ENCODE data around the gene GTF2F2. TPM values are rescaled to one million over a fixed set of nuclear protein-coding genes. Genes with fewer than 3 reads are reported as not detected.

Gene GTF2F2
- total and polyA plus RNA-seq, 8 donors: 8.7 to 30.7 (median 16.2) TPM

DNA sequence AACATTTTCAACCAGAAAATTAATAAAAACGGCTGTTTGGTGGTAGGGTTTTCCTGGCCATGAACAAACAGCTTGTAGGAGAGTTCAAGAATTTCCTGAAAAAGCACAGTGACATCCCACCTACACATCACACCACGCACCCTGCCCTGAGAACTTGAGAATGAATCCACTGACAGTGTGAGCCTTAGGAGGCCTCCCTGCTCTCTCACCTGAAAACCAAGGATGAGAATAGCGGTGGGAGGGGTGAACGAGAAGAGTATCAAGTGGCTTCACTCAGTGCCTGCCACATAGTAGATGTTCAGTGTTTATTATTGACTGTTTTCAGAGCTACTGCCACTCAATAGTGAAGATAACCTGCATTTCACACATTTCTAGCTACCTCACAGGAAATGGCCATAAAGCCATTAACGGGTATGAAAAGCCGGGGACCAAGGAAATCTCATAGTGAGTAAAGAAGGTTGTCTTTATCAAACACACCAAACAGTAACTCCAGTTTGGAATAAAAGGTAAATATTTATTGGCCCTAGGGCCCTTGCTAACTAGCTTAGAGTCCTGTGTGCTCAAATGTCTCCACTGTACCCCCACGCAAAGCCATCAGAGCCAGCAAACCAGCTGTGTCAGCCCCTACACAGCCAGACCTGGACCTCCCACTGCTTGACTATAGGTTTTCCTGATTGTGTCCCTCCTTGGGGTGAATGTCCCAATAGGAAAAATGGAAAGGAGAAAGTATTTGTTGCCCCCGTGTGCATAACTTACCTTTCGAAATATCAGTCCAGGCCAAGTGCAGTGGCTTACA, 180.1 kb downstream of the GTF2F2 start:
- Histone ChIP-seq H3K36me3 (no peaks in the 10 kb centered on the region), H3K4me3 (no peak overlapping the region), H3K4me1 (peaks cover 0 to 14% (median 5%) of the 10 kb centered on the region in 4 donors), H3K27ac (no peak overlapping the region), H3K9me3 (no peaks in the 10 kb centered on the region), H3K27me3 (peaks cover 0 to 28% (median 6%) of the 10 kb centered on the region in 3 donors)
- DNase-seq: no peak
- intact Hi-C loops (cut with DNase I; ENCODE audit: low total_unique reads): no loop called here
- 41 to 62% (median 46%) methylated on average over 9 of the region's 9 CpGs for WGBS, 5 donors
- TF ChIP-seq POLR2AphosphoS5 (IDR thresholded peaks at IDR 0.05) (no peak), EP300 (IDR thresholded peaks at IDR 0.05) (no peak), POLR2A (IDR thresholded peaks at IDR 0.05) (no peak)
- TF ChIP-seq, protein P1, sequence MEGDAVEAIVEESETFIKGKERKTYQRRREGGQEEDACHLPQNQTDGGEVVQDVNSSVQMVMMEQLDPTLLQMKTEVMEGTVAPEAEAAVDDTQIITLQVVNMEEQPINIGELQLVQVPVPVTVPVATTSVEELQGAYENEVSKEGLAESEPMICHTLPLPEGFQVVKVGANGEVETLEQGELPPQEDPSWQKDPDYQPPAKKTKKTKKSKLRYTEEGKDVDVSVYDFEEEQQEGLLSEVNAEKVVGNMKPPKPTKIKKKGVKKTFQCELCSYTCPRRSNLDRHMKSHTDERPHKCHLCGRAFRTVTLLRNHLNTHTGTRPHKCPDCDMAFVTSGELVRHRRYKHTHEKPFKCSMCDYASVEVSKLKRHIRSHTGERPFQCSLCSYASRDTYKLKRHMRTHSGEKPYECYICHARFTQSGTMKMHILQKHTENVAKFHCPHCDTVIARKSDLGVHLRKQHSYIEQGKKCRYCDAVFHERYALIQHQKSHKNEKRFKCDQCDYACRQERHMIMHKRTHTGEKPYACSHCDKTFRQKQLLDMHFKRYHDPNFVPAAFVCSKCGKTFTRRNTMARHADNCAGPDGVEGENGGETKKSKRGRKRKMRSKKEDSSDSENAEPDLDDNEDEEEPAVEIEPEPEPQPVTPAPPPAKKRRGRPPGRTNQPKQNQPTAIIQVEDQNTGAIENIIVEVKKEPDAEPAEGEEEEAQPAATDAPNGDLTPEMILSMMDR (IDR thresholded peaks at IDR 0.05): no peak

DNA sequence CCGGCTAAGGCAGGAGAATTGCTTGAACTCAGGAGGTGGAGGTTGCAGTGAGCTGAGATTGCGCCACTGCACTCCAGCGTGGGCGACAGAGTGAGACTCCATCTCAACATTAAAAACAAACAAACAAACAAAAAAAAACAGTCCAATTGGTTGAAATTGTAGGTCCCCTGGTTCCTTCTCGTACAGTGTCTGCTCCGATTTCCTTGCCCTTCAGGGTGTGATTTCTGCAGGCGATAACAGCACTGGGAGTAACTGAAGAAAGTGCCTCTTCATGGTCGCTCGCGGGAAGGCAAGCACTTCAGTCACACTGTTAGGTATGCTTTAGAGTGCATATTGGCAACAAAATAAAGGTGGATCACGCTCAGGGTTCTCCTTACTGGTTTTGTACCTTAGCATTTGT, 181.0 kb downstream of the GTF2F2 start:
- TF ChIP-seq EP300 (IDR thresholded peaks at IDR 0.05) (no peak), POLR2AphosphoS5 (IDR thresholded peaks at IDR 0.05) (no peak), POLR2A (IDR thresholded peaks at IDR 0.05) (no peak)
- TF ChIP-seq, protein P1 (IDR thresholded peaks at IDR 0.05): no peak
- no peak overlapping the region for H3K4me3 ChIP-seq
- H3K27ac ChIP-seq: no peak overlapping the region
- no peaks in the 10 kb centered on the region for H3K9me3 ChIP-seq
- intact Hi-C loops (cut with DNase I; ENCODE audit: low total_unique reads): no loop called here
- H3K4me1 ChIP-seq: peaks cover 0 to 14% (median 2%) of the 10 kb centered on the region in 4 donors
- 62 to 75% (median 70%) methylated on average over 11 of the region's 11 CpGs for WGBS, 5 donors
- H3K27me3 ChIP-seq: peaks cover 0 to 28% (median 6%) of the 10 kb centered on the region in 3 donors
- no peaks in the 10 kb centered on the region for H3K36me3 ChIP-seq
- DNase-seq: no peak

DNA sequence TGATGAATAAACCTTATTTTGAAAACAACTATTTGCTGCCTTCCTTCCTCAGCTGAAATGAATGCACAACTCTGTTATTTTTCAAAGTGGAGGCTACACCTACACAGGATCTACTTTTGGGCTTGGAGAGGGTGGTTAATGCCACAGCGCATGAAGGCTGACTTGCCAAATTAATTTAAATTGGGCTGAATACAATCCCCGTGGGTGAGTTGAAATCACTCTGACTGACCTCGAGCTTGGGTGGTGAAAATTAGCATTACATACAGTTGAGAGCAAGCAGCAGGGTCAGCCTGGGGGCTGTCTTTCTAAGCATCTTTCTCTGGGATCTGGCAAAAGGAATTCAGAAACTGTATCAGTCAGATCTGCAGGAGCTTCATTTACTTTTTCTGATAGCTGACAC, 182.2 kb downstream of the GTF2F2 start:
- no peak for DNase-seq

DNA sequence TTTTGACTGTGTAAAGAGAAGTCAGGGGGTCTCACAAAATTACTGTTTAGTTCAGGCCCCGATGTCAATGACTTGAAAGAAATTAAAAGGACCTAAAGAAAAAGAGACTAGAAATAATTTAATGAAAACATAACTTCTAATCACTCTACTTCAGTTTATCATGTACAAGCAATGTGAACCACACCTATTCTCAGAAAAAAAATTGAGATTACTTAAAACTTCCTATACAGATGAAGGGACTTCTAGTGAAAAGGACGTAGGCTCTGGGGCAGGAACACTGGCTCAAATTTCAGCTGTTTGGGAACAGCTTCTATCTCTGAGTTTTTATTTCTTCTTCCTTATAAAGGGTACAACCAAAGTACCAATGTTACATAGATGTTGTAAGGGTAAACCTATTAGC, 182.7 kb downstream of the GTF2F2 start:
- WGBS, 5 donors: 44 to 66% (median 47%) methylated on average over 2 of the region's 2 CpGs
- Histone ChIP-seq H3K9me3 (no peaks in the 10 kb centered on the region), H3K36me3 (no peaks in the 10 kb centered on the region), H3K27ac (no peak overlapping the region), H3K4me1 (peaks cover 0 to 14% (median 2%) of the 10 kb centered on the region in 4 donors), H3K4me3 (no peak overlapping the region), H3K27me3 (peaks cover 0 to 28% (median 6%) of the 10 kb centered on the region in 3 donors)
- intact Hi-C loops (cut with DNase I; ENCODE audit: low total_unique reads): no loop called here
- TF ChIP-seq POLR2AphosphoS5 (IDR thresholded peaks at IDR 0.05): no peak
- TF ChIP-seq, protein P1 (IDR thresholded peaks at IDR 0.05): no peak
- TF ChIP-seq EP300 (IDR thresholded peaks at IDR 0.05): no peak
- no peak for TF ChIP-seq POLR2A (IDR thresholded peaks at IDR 0.05)
- DNase-seq: no peak

More for the DNA sequence above, 182.2 kb downstream of the GTF2F2 start:
- H3K36me3 ChIP-seq: no peaks in the 10 kb centered on the region
- WGBS, 5 donors: 42 to 47% (median 43%) methylated on average over 3 of the region's 3 CpGs
- intact Hi-C loops (cut with DNase I; ENCODE audit: low total_unique reads): no loop called here
- H3K9me3 ChIP-seq: no peaks in the 10 kb centered on the region
- H3K4me3 ChIP-seq: no peak overlapping the region
- peaks cover 0 to 28% (median 6%) of the 10 kb centered on the region in 3 donors for H3K27me3 ChIP-seq
- TF ChIP-seq POLR2AphosphoS5 (IDR thresholded peaks at IDR 0.05): no peak
- TF ChIP-seq, protein P1 (IDR thresholded peaks at IDR 0.05): no peak
- TF ChIP-seq EP300 (IDR thresholded peaks at IDR 0.05): no peak
- H3K27ac ChIP-seq: no peak overlapping the region
- peaks cover 0 to 14% (median 2%) of the 10 kb centered on the region in 4 donors for H3K4me1 ChIP-seq

Measured in stomach (tissue), 9 donors.